NB4 (cell line): ENCODE data around the gene SMIM23.

ENCODE experiments used
- CTCF ChIP-seq: IDR thresholded peaks from one replicate; pipeline ENCODE4 v1.5.1; 2012; ENCODE audit warnings: low read depth, low read length
- MYC ChIP-seq: IDR thresholded peaks from 2 replicates; pipeline ENCODE4 v1.6.1; 2011; ENCODE audit warnings: low read depth, low read length

DNA sequence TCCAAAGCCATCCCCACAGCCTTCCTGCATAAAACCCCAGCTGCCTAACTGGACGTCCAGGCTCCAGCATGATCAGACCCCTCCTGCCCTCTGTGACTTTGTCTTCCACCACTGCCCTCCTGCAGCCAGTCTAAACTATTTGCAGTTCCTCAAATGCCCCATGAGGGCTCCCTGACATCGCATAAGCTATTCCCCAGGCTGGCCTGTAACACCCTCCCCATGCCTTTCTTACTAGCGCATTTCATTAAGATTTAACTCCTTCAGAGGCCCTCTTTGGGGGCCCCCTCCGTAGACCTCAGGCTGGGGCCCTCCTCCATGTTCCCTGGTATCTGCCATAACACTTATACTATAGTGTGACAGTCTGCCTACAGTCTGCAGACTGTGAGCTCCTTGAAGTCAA is 15.5 kb upstream of the SMIM23 start:
- no peak for TF ChIP-seq MYC
- peak; percentile 7 for TF ChIP-seq CTCF
